Right atrium auricular region (tissue), 2 donors: ENCODE data around the gene FARS2. TPM values are rescaled to one million over a fixed set of nuclear protein-coding genes. Genes with fewer than 3 reads are reported as not detected.

Source experiments
- DNase-seq: peaks from one replicate; pipeline ENCODE4 v3.0.0-alpha.2; 2019; ENCODE audit warnings: low spot score
- H3K27ac ChIP-seq, 2 donors: fragments of 200-600 bp; sonication (generic); 1 replicate in 1 of 2; 2 replicates in 1 of 2; pipeline ENCODE4 v1.5.1; 2016 to 2019
- H3K27me3 ChIP-seq, 2 donors: fragments of 200-600 bp; sonication (generic); one replicate each; pipeline versions ENCODE4 v1.5.1 to v1.6.0; 2017 to 2019
- H3K36me3 ChIP-seq: fragments of 200-600 bp; sonication (generic); one replicate; pipeline ENCODE4 v1.5.1; 2016
- H3K4me1 ChIP-seq, 2 donors: fragments of 200-600 bp; sonication (generic); one replicate each; pipeline versions ENCODE4 v1.5.1 to v1.6.0; 2017 to 2019
- H3K4me3 ChIP-seq, 2 donors: fragments of 200-600 bp; sonication (generic); 1 replicate in 1 of 2; 2 replicates in 1 of 2; pipeline ENCODE4 v1.5.1; 2017 to 2019; ENCODE audit warnings: mild to moderate bottlenecking in 1 of 2, moderate library complexity in 1 of 2
- H3K9me3 ChIP-seq, 2 donors: fragments of 200-600 bp; sonication (generic); one replicate each; pipeline ENCODE4 v1.5.1; 2019
- total RNA-seq, 2 donors: library from RNA; depleted of rRNA; stranded (reverse); fragments of >200 nt; gene quantifications; one replicate each; pipeline ENCODE4 v1.1.0, GENCODE V29; 2016
- TF ChIP-seq, protein P1 (sequence below), 2 donors: fragments of 200-600 bp; sonication (generic); IDR thresholded peaks; one replicate each; pipeline ENCODE4 v1.5.1; 2019; ENCODE audit warnings: antibody characterized with exemption in 2 of 2

Gene FARS2
- total RNA-seq, 2 donors from 2014 or later: 9.4 to 15.0 TPM

DNA sequence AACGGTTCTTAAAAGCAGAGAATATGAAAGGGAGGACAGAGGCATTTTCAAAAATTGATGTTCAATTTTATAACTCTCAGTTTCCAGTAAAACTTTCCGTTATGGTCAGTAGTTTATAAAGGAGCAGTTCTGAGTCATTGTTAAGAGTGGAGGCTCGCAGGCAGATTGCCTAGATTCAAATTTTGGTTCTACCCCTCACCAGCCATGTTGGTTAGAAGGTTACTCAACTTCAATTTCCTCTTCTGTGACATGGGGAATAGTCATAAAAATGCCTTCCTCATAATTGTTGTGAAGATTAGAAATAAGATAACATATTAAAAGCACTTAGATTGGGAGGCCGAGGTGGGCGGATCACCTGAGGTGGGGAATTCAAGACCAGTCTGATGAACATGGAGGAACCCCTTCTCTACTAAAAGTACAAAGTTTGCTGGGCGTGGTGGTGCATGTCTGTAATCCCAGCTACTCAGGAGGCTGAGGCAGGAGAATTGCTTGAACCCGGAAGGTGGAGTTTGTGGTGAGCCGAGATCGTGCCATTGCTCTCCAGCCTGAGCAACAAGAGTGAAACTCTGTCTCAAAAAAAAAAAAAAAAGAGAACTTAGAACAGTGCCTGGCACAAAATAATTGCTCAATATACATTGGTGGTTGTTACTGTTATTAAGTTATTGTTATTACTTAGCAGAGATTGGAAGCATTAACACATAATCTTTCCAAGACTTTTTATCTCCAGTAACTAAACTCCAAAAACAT lies 396.5 kb downstream of the FARS2 start:
- H3K4me1 ChIP-seq: peaks cover 0 to 4% of the 10 kb centered on the region in 2 donors
- H3K4me3 ChIP-seq: no peak overlapping the region
- no peak for DNase-seq
- no peak overlapping the region for H3K27ac ChIP-seq
- H3K9me3 ChIP-seq: no peaks in the 10 kb centered on the region
- TF ChIP-seq, protein P1, sequence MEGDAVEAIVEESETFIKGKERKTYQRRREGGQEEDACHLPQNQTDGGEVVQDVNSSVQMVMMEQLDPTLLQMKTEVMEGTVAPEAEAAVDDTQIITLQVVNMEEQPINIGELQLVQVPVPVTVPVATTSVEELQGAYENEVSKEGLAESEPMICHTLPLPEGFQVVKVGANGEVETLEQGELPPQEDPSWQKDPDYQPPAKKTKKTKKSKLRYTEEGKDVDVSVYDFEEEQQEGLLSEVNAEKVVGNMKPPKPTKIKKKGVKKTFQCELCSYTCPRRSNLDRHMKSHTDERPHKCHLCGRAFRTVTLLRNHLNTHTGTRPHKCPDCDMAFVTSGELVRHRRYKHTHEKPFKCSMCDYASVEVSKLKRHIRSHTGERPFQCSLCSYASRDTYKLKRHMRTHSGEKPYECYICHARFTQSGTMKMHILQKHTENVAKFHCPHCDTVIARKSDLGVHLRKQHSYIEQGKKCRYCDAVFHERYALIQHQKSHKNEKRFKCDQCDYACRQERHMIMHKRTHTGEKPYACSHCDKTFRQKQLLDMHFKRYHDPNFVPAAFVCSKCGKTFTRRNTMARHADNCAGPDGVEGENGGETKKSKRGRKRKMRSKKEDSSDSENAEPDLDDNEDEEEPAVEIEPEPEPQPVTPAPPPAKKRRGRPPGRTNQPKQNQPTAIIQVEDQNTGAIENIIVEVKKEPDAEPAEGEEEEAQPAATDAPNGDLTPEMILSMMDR (IDR thresholded peaks at IDR 0.05): no peak
- H3K36me3 ChIP-seq: no peaks in the 10 kb centered on the region
- H3K27me3 ChIP-seq: no peaks in the 10 kb centered on the region

DNA sequence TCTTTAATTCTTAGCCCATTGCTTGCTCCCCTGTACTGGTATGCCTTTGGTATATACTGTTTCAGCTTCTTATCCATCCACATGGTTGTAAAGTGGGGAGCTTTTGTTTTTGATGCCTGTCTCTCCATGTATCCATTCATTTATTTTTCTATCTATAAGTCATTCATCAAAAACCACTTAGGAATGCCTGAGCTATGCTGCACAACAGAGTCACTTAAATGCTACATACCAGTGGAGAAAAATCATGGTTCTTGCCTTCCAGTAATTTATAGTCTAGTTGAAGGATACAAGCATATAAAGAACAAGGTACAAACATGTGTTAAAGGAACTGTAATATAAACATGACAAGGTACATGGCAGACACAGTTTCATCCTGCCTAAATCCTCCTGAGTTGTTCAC lies 398.2 kb downstream of the FARS2 start:
- no peak for DNase-seq
- H3K4me3 ChIP-seq: no peak overlapping the region
- no peaks in the 10 kb centered on the region for H3K27me3 ChIP-seq
- H3K4me1 ChIP-seq: no peaks in the 10 kb centered on the region
- no peaks in the 10 kb centered on the region for H3K9me3 ChIP-seq
- H3K27ac ChIP-seq: no peak overlapping the region
- TF ChIP-seq, protein P1 (IDR thresholded peaks at IDR 0.05): no peak
- no peaks in the 10 kb centered on the region for H3K36me3 ChIP-seq

DNA sequence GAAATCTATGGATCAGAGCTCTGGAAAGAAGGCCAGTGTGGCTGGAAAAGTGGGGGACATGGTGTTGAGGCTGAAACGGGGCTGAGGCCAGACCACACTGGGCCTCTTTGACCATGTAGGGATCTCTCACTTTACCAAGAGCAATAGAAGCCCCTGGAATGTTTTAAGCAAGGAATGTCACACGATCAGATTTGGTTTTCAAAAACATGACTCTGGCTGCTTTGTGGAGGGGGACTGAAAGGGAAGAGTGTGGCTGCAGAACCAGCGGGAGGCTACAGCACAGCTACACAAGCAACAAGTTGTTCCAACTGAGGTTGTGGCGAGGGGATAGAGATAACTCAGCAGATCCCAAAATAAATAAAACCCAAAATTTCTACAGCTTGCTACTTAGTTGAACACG lies 399.5 kb downstream of the FARS2 start:
- Histone ChIP-seq H3K36me3 (no peaks in the 10 kb centered on the region), H3K4me1 (no peaks in the 10 kb centered on the region)
- TF ChIP-seq, protein P1 (IDR thresholded peaks at IDR 0.05): no peak

DNA sequence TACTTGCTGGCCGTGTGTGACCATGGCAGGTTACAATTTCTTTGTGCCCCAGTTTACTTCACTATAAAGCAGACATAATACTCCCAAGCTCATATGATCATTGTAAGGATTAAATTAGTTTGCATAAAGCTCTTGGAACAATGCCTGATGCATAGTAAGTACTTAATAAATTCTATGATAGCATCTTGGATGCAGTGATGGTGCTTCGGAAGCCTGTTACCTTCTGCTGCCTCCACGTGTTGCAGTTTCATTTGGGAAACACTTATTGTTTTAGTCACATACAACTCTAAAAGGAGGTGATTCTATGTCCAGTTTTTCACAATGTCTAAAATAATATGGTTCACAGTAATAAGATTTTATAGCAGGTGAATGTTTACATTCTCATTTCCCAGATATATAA lies 401.5 kb downstream of the FARS2 start:
- H3K27ac ChIP-seq: no peak overlapping the region
- DNase-seq: no peak

More for the DNA sequence above, 399.5 kb downstream of the FARS2 start:
- Histone ChIP-seq H3K4me3 (no peak overlapping the region), H3K27ac (no peak overlapping the region), H3K9me3 (no peaks in the 10 kb centered on the region), H3K27me3 (no peaks in the 10 kb centered on the region)
- no peak for DNase-seq

DNA sequence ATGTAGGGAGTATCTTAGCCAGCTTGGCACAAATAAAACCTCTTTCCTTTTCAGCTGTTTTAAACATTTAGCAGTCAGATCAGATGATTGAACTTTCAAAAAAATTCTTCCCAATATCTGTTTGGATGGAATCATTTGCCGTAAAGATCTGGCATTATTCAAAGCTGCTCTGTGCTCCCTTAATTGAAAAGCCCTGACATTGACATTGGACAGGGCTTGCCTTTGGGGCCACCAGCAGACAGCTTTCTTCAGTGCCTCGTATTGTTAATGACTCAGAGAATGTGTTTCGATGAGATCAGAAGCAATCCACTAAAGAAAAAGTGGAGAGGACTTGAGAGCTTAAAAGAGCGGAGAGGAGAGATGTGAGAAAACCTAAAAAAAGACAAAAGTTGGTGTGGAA lies 401.9 kb downstream of the FARS2 start:
- H3K4me1 ChIP-seq: no peaks in the 10 kb centered on the region
- no peak overlapping the region for H3K27ac ChIP-seq
- no peaks in the 10 kb centered on the region for H3K36me3 ChIP-seq
- H3K9me3 ChIP-seq: no peaks in the 10 kb centered on the region
- no peak for DNase-seq
- H3K4me3 ChIP-seq: no peak overlapping the region
- TF ChIP-seq, protein P1 (IDR thresholded peaks at IDR 0.05): no peak
- no peaks in the 10 kb centered on the region for H3K27me3 ChIP-seq

More for the DNA sequence above, 401.5 kb downstream of the FARS2 start:
- Histone ChIP-seq H3K9me3 (no peaks in the 10 kb centered on the region), H3K4me1 (no peaks in the 10 kb centered on the region), H3K27me3 (no peaks in the 10 kb centered on the region), H3K4me3 (no peak overlapping the region), H3K36me3 (no peaks in the 10 kb centered on the region)
- TF ChIP-seq, protein P1 (IDR thresholded peaks at IDR 0.05): no peak

DNA sequence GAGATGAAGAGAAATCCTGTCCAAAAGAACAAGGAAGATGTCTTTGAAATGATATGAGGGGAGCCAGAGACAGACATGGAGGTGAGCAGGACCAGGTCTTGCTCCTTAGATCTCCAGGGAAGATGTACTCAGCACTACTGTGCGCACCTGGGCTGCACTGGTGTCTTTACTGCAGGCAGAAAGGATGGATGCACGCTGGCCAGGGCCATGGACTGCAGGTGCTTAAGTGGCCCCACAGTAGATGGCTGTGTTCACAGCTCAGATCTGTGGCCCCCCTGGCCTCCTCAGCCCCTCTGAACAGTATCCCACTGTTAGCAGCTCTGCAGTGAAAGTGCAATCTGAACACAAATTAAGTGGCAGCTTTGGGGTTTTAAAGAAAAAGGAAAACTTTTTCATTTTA lies 402.4 kb downstream of the FARS2 start:
- H3K36me3 ChIP-seq: no peaks in the 10 kb centered on the region
- H3K4me1 ChIP-seq: no peaks in the 10 kb centered on the region
- no peak for DNase-seq
- TF ChIP-seq, protein P1 (IDR thresholded peaks at IDR 0.05): no peak
- H3K4me3 ChIP-seq: no peak overlapping the region
- no peak overlapping the region for H3K27ac ChIP-seq
- H3K27me3 ChIP-seq: no peaks in the 10 kb centered on the region
- H3K9me3 ChIP-seq: no peaks in the 10 kb centered on the region
